Stimulated activated CD4-positive, alpha-beta T cell treated with anti-CD3 and anti-CD28 coated beads, Interleukin-12 subunit alpha, Interleukin-12 subunit beta, amount 100 ng/mL, for 24 hours (primary cell): ENCODE data around the gene CLP1.
"Not testable (repeated sequence)": the region's sequence is repeated elsewhere in the genome, so short reads cannot be mapped to it uniquely, and the experiment has no call there.

Source experiments
- DNase-seq, 2 experiments: peaks; one replicate each; pipeline ENCODE4 v3.0.0-alpha.2; 2020; ENCODE audit warnings: low read depth in 2 of 2

The CLP1 gene

DNA sequence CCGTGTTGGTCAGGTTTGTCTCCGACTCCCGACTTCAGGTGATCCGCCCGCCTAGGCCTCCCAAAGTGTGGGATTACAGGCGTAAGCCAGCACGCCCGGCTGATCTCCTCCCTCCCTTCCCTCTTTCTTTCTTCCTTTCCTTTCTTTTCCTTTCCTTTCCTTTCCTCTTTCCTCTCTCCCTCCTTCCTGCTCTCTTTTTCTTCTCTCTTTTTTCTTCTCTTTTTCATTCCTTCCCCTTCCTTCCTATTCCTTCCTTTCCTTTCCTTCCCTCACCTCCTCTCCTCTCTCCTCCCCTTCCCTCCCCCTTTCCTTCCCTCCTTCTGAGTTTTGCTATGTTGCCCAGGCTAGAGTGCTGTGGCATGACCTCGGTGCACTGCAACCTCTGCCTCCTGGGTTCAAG, 6.4 kb downstream of the CLP1 start:
- no peak for DNase-seq

DNA sequence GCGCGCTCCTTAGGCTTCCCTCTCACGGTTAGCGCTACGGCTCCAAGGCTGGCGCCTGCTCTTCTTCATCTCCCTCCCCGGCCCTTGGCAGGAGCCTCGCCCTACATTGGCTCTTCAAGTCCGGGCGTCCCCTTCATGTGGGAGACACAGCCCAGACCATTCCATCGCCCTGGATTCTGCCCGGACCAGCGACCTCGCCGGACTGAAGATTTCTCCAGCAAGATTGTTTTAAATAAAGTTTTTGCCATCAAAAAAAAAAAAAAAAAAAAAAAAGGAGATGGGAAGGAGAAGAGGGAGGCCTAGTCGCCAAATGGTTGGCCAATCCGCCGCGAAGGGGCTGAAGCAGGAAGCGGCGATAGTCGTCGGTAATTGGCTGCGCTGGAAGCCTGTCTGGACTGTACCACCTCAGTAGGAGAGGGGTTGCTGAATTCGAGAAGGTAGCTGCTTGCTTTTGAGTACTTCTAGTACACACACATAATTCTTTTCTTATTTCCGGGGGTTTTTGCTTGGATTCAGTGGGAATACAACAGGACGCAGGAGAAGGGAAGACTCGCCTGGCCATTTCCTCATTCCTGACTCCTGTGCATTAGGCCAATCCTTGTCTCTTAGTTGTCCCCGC, 9.7 kb downstream of the CLP1 start:
- peak; percentile 80 to 85 for DNase-seq

DNA sequence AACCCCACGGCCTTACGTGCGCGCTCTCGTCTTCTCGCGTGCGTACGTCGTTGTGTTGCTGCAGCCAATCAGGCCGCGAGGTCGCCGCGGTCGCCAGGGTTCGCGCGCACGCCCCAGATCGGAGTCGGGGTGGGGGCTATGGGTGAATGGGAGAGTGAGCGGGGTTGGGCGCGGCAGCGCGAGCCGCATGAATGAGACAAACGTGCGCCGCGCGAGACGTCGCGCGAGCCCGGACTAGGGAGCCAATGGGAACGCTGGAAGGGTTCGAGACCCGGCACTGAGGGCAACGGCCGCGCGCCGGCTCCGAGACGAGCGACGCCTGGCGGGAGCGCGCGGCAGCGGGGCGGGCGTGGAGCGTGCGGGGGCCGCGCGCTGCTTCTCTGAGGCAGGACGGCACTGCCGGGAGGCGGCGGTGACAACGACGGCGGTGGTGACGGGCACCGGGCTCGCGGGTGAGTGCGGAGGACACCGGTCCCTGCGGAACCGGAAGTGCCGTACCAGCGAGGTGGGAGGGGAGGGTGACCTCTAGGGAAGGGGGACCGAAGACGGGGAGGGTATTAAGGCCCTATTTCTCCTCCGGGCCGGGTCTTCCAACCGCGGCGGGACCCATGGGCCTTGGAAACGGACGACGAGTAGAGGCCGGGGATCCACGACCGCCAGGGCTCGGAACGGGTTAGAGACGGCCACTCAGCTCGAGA, 10.3 kb downstream of the CLP1 start, which contains the start of gene ZDHHC5:
TSS of gene ZDHHC5 (plus strand) at position 379 of the 698 bp plus-strand sequence. CDS start 4,977 bp downstream, outside the sequence.
- peak; percentile 98 to 99 for DNase-seq

DNA sequence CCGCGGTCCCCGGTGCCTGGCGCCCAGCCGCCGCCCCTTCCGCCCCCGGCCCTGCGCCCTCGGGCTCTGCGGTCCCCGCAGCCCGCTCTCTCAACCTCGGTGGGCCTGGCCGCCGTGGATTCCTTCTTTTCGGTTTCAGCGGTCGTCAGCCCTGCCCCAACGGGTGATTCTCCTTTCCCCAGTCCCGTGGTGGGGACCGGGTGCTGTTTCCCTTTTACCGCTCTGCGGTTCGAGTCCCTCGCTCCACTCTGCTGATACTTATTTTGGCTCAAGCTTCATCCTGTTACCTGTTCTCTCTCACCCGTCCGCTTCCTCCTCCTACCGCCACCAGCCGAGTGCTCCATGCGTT, 10.8 kb downstream of the CLP1 start:
- DNase-seq = no peak

DNA sequence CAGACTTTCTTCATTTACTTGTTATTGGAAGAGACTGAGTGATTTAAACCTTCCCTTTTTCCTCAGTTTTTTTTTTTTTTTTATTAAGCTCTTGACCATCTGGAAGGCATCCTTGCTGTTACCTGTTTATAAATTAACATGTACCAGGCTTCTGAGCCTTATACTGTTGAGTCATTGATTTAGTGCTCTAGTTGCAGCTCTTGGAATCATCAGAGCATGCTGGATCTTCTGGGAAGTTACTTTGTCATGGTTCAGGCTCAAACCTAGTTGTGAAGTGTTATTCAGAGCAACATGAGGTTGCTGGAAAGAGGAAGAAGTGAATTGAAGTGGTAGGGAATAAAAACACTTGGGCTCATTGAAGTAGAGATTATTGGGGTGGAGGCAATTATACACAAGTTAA, 16.7 kb downstream of the CLP1 start:
- DNase-seq = no peak

DNA sequence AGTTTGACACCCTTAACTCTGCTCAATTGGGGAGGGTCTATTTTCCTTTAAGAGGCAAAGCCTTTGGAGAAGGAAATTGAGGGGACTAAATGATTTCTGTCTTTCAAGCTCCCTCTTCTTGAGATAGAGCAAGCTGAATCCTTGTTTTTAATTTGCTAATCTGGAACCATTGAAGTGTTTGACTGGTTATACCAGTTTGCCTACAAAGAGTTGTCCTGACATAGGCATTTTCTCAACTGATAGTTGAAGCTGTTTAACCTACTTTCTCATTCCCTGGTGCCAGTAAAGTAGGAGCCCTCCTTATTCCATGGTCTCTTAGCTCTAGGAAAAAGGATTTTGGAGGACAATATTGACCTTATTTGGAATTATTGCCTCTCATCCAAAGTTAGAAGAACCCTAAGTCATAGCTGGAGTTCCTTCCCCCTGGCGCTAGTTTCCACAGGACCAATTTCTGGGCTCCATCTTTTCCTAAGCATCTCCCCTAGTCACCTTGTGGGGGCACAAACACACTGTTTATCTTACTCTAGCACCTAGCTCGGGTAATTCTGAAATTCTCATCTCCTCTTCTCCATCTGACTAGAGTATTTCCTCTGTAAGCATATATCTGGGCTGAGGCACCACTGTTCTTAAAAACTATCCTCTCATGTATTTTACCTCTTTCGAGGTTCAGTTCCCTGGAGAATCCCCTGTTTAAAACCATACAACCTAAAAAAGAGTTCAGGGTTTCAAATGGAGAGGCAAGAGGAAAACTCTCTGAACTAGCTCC, 17.8 kb downstream of the CLP1 start:
- DNase-seq = no peak

DNA sequence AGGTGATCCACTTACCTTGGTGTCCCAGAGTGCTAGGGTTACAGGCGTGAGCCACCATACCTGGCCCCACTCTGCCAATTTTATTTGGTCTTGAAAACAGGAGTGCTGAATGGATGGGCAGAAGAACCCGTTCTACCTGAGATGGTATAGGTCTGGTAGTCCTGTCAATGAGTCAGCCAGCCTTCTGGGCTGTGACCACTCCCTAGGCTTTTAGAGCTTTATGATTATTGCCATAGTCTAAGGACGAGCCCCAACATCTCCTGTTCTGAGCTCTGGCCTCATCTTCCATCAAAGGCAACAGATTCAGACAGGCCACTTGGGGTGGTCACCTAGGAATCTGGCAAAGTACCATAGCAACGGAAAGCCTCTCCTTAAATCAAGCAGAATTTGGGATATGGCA, 21.8 kb downstream of the CLP1 start:
- no peak for DNase-seq

DNA sequence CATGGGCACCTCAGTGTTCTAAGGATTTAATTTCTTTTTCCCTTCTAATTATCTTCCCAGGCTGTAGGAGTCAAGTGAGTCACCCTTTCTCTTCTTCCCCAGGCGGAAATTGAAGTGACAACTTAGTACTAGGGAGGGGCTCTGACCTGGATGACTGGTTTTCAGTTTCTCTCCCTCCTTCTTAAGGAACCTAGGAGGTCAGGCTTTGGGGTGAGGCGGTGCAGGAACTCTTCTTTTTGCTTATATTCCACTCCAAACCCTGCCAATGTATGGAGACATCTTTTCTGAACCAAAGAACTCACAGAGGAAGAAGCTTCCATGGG, 23.0 kb downstream of the CLP1 start:
- no peak for DNase-seq

DNA sequence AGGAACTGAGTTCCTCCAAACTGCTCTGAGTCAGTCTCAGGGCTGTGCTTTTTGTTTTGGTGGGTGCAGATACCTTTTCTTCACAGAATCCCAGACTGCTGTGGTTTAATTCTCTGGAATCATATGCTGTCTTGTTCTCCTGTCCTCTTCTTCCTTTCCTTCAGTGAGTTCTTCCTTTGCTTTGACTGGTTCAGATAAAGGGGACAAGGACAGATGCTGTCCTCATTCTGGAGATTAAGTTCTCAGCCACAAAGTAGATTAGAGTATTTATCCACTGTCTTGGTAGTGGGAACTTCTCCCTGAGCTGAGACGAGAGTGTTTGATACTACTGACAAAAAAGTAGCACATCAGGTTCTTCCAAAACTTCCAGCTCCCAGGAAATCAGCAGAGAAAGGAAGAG, 23.6 kb downstream of the CLP1 start:
- DNase-seq = no peak

DNA sequence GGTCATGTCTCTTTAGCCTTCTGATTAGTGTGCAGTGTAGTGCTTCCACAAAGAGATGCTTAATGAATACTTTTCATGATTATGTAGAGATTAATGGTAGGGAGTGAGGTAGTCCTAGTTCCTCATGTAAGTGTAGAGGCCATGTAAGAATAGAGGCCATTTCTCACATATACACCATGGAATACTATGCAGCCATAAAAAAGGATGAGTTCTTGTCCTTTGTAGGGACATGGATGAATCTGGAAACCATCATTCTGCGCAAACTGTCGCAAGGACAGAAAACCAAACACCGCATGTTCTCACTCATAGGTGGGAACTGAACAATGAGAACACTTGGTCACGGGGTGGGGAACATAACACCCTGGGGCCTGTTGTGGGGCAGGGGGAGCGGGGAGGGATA, 32.9 kb downstream of the CLP1 start:
- not testable (repeated sequence) for DNase-seq

DNA sequence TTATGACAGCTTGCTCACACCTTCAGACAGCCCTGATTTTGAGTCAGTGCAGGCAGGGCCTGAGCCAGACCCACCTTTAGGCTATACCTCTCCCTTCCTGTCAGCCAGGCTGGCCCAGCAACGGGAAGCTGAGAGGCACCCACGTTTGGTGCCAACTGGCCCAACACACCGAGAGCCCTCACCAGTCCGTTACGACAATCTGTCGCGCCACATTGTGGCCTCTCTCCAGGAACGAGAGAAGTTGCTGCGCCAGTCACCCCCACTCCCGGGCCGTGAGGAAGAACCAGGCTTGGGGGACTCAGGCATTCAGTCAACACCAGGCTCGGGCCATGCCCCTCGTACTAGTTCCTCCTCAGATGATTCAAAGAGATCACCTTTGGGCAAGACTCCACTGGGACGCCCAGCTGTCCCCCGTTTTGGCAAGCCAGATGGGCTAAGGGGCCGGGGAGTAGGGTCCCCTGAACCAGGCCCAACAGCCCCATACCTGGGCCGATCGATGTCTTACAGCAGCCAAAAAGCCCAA, 41.3 kb downstream of the CLP1 start:
- no peak for DNase-seq

DNA sequence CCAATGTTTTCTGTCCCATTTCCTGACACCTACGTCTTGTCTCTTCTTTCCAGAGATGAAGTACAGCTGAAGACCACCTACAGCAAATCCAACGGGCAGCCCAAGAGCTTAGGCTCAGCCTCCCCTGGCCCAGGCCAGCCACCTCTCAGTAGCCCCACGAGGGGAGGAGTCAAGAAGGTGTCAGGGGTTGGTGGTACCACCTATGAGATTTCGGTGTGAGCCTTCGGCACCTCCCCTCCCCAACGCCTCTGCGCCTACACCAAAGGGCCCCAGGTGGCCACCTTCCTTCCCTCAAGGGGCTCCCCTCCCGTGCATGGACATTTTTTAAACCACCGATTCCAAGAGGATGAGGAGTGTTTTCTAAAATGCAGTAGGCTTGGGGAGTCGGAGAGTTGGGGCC, 42.3 kb downstream of the CLP1 start:
- DNase-seq = no peak

DNA sequence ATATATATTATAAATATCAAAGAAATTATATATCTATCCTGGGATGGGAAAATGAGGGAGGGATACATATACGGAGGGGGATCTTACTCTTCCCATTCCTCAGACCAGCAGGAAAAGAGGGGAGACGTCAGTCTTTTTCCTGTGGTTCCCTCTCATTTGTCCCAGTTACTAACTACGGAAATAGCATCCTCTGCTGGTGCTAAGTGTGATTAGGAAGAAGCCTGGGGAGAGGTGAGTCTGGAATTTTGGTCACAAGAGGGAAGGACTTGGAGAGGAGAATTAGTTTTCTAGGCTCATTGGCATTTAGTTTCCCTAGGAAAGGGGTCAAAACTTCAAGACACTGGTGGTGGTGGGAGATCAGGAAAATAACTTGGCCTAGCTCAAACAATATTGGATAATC, 42.9 kb downstream of the CLP1 start:
- no peak for DNase-seq

DNA sequence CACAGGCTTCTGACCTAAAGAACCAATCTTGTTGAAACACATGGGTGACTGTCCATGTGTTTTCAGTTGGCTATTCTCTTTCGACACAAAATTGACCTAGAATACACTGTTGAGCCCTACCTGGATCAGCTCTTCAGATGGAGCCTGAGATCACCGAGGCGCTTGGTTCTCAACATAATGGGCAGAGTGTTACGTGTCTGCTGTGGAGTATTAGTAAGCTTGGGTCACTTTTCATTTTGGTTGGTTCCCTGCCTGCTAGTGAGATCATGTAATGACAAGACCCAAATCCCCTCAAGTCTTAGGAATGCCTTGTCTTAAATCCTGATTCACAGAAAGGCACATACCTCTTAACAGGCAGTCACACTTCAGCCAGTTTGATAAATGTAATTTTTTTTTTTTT, 45.8 kb downstream of the CLP1 start:
- no peak for DNase-seq

DNA sequence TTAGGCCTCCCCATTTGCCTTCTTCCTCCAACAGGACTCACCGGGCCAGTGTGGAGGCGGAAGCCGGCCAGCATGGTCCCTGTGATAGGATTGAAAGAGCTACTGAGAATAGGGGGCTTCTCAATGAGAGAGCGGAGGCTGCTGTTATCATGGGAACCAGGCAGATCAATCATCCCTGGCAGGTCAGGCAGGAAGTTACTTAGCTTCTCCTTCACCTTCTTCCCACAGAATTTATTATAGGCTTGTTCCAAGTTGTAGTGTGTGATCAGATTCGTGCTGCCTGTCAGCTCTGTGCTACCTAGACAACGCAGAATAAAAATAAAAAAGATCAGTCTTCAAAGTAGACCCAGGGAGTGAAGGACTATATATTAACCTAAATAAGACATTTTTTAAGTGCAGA, 47.4 kb downstream of the CLP1 start:
- DNase-seq = no peak

DNA sequence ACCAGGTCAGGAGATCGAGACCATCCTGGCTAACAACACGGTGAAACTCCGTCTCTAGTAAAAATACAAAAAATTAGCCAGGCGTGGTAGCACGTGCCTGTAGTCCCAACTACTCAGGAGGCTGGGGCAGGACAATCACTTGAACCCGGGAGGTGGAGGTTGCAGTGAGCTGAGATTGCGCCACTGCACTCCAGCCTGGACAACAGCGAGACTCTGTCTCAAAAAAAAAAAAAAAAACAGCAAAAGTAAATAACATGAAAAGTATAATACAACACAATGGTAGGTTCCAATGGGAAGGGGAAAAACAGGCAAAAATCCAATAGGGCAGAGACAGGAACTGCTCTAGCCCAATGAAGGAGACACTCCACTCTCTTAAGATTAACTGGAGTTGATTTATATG, 47.9 kb downstream of the CLP1 start:
- not testable (repeated sequence) for DNase-seq

DNA sequence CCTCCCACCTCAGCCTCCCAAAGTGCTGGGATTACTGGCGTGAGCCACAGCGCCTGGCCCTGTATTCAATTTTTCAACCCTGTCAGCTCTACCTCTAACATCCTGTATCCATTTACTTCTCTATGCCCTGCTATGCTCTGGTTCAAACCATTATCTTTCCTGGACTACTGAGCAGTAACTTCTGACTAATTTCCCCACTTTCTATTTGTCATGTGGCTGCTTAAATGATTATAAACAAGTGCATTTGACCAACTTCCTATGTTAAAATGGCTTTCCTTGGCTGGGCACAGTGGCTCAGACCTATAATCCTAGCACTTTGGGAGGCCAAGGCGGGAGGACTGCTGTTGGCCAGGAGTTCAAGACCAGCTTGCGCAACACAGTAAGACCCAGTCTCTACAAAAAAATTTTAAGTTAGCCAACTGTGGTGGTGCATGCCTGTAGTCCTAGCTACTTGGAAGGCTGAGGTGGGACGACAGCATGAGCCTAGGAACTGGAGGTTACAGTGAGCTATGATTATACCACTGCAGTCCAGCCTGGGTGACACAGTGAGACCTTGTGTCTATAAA, 52.3 kb downstream of the CLP1 start:
- no peak for DNase-seq
